HEK293T (cell line): Measurements from ENCODE around the gene TBKBP1.
"Not testable (repeated sequence)": the region's sequence is repeated elsewhere in the genome, so short reads cannot be mapped to it uniquely, and the experiment has no call there.

Experiments
- CTCF ChIA-PET: fragments of 350-600 bp; formaldehyde crosslinking; extraction: SDS; loops from one replicate; lab custom pipeline; 2021; ENCODE audit warnings: antibody characterized with exemption, inconsistent platforms; lab: Yijun Ruan, JAX
- POLR2A ChIA-PET: fragments of 350-600 bp; formaldehyde crosslinking; extraction: SDS; loops from one replicate; lab custom pipeline; 2020; ENCODE audit warnings: antibody characterized with exemption, inconsistent platforms; lab: Yijun Ruan, JAX
- DNase-seq: peaks from one replicate; pipeline ENCODE4 v3.0.0; 2012; ENCODE audit warnings: mixed read lengths; ENCODE audit errors: extremely low spot score
- ARNT ChIP-seq: fragments of 450-650 bp; IDR thresholded peaks from 2 replicates; pipeline ENCODE4 v1.6.1; 2017; ENCODE audit warnings: mild to moderate bottlenecking
- CTBP1 ChIP-seq: fragments of 450-650 bp; IDR thresholded peaks from 2 replicates; pipeline ENCODE4 v1.6.1; 2016; ENCODE audit warnings: borderline replicate concordance
- ELF4 ChIP-seq: fragments of 450-650 bp; IDR thresholded peaks from 2 replicates; pipeline ENCODE4 v1.6.1; 2017; ENCODE audit warnings: antibody characterized with exemption
- FOXA1 ChIP-seq: fragments of 450-650 bp; IDR thresholded peaks from 2 replicates; pipeline ENCODE4 v1.6.1; 2016; ENCODE audit warnings: mild to moderate bottlenecking
- FOXK2 ChIP-seq: fragments of 450-650 bp; IDR thresholded peaks from 2 replicates; pipeline ENCODE4 v1.6.1; 2016; ENCODE audit warnings: mild to moderate bottlenecking
- FOXM1 ChIP-seq: fragments of 450-650 bp; IDR thresholded peaks from 2 replicates; pipeline ENCODE4 v1.6.1; 2017; ENCODE audit warnings: mild to moderate bottlenecking, borderline replicate concordance
- HDGF ChIP-seq: fragments of 450-650 bp; IDR thresholded peaks from 2 replicates; pipeline ENCODE4 v1.6.1; 2017; ENCODE audit warnings: antibody characterized with exemption, borderline replicate concordance
- L3MBTL2 ChIP-seq: fragments of 450-650 bp; conservative IDR thresholded peaks from 2 replicates; pipeline ENCODE4 v1.6.1; 2016; ENCODE audit warnings: mild to moderate bottlenecking
- LEF1 ChIP-seq: fragments of 450-650 bp; IDR thresholded peaks from 2 replicates; pipeline ENCODE4 v1.6.1; 2017; ENCODE audit warnings: mild to moderate bottlenecking, borderline replicate concordance
- NFRKB ChIP-seq: fragments of 450-650 bp; IDR thresholded peaks from 2 replicates; pipeline ENCODE4 v1.6.1; 2016; ENCODE audit warnings: mild to moderate bottlenecking, moderate library complexity
- PKNOX1 ChIP-seq: fragments of 450-650 bp; IDR thresholded peaks from 2 replicates; pipeline ENCODE4 v1.6.1; 2016
- SP1 ChIP-seq: fragments of 450-650 bp; IDR thresholded peaks from 2 replicates; pipeline ENCODE4 v1.6.1; 2017
- SUZ12 ChIP-seq: fragments of 450-650 bp; IDR thresholded peaks from 2 replicates; pipeline ENCODE4 v1.6.1; 2016; ENCODE audit warnings: mild to moderate bottlenecking
- TARDBP ChIP-seq: fragments of 450-650 bp; IDR thresholded peaks from 2 replicates; pipeline ENCODE4 v1.6.1; 2016
- ZNF384 ChIP-seq: fragments of 450-650 bp; IDR thresholded peaks from 2 replicates; pipeline ENCODE4 v1.6.1; 2016

TBKBP1 gene

DNA sequence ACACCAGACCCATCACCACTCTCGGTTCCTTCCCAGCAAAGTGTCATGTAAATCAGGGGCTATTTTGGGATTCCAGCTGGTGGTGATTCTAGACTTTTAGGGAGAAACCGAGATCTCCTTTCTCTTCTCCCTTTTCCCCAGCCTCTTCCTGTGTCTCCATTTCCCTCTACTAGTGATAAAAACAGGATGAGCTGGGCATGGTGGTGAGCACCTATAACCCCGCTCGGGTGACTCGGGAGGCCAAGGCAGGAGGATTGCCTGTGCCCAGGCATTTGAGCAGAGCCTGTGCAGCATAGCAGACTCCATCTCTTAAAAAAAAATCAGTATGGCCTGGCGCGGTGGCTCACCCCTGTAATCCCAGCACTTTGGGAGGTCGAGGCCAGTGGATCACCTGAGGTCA, 45.2 kb downstream of the TBKBP1 start:
- no peak for TF ChIP-seq FOXA1
- no peak for TF ChIP-seq PKNOX1
- TF ChIP-seq ARNT, result no peak
- TF ChIP-seq ZNF384, result no peak
- no peak for TF ChIP-seq SP1
- TF ChIP-seq LEF1, result no peak
- no peak for TF ChIP-seq L3MBTL2
- TF ChIP-seq HDGF, result no peak
- no peak for TF ChIP-seq FOXK2
- TF ChIP-seq ELF4, result no peak
- TF ChIP-seq NFRKB, result no peak
- ChIA-PET CTCF (interaction anchor here (0.8 kb wide), 1 partner anchor 40 kb away, joined by 3 read pairs; no protein-coding TSS in a partner anchor), POLR2A (no interaction called here)
- no peak for DNase-seq

GRCh38 chr17:47739945-47740344, 46.0 kb downstream of the TBKBP1 start:
- not testable (repeated sequence) for DNase-seq
- POLR2A ChIA-PET, result interaction anchor here (0.9 kb wide), 1 partner anchor 91 kb away, joined by 3 read pairs; the partner anchor contains the start of genes LRRC46 and MRPL10
- CTCF ChIA-PET, result interaction anchor here (1.4 kb wide), 1 partner anchor 76 kb away, joined by 6 read pairs; no protein-coding TSS in a partner anchor

DNA sequence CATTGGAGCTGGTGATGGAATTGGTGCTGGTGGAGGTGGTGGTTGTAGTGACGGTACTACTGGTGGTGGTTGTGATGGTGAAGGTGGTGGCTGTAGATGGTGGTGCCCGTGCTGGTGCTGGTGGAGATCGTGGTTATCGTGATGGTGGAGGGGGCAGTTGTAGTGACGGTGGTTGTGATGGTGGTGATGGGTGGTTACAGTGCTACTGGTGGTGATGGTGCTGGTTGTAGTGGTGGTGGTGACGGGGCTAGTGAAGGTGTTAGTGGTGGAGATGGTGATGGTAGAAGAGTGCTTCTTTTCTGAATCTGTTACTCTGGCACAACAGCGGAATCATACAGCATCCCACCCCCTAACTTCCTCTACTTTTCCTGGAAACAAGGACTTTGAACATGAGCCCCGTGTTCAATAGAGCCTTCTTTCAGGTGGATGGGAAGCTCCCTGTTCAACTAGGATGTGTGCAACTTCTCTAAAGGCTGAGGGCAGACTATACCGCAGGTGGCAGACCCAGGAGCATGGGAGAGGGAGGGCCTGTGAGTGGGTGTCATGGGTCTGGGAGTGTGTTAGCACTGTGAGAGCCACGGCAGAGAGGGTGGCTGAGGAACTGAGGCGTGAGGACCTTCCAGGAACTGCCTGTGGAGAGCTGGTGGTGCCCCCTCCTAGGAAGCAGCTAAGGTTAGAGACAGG, 47.3 kb downstream of the TBKBP1 start:
- POLR2A ChIA-PET, result no interaction called here
- CTCF ChIA-PET, result interaction anchor here (0.6 to 1.9 kb wide), 9 partner anchors 9 to 87 kb away, joined by 3 to 10 read pairs (median 5); partner anchors contain the start of gene TBX21
- no peak for TF ChIP-seq SP1
- no peak for TF ChIP-seq FOXM1
- TF ChIP-seq ARNT, result no peak
- no peak for TF ChIP-seq PKNOX1
- no peak for TF ChIP-seq FOXA1
- TF ChIP-seq ZNF384, result no peak
- TF ChIP-seq LEF1, result no peak
- DNase-seq, result no peak

DNA sequence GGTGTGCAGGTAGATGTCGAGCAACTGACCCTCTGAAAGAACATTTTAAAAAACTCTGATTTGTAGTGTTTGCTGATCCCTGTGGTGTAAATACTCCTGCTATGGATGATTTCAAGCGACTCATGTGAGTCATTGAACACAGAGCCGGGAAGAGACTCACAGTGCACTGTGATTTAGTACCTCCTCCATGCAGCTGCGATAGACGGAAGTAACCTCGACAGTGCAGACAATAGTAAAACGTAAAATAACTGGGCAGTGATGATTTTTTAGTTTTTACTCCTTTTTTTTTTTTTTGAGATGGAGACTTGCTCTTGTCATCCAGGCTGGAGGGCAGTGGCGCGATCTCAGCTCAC, 47.8 kb downstream of the TBKBP1 start:
- no peak for DNase-seq
- ChIA-PET POLR2A (no interaction called here), CTCF (interaction anchor here (0.9 to 1.9 kb wide), 7 partner anchors 9 to 90 kb away, joined by 3 to 10 read pairs (median 4); partner anchors contain the start of genes LRRC46, MRPL10 and TBX21)
- TF ChIP-seq PKNOX1, result no peak
- no peak for TF ChIP-seq L3MBTL2
- TF ChIP-seq LEF1, result no peak
- TF ChIP-seq ARNT, result no peak
- TF ChIP-seq FOXA1, result no peak
- no peak for TF ChIP-seq ELF4
- no peak for TF ChIP-seq SUZ12
- no peak for TF ChIP-seq TARDBP

GRCh38 chr17:47742319-47743181, 48.6 kb downstream of the TBKBP1 start:
- POLR2A ChIA-PET, result no interaction called here
- peak; percentile 83 for DNase-seq
- TF ChIP-seq FOXA1, result no peak
- no peak for TF ChIP-seq SUZ12
- no peak for TF ChIP-seq FOXM1
- TF ChIP-seq ARNT, result no peak
- TF ChIP-seq ELF4, result no peak
- no peak for TF ChIP-seq L3MBTL2
- no peak for TF ChIP-seq NFRKB
- CTCF ChIA-PET, result interaction anchor here (0.9 to 1.9 kb wide), 9 partner anchors 8 to 89 kb away, joined by 3 to 10 read pairs (median 4); partner anchors contain the start of genes LRRC46, MRPL10 and TBX21

GRCh38 chr17:47744168-47745036, 50.4 kb downstream of the TBKBP1 start:
- POLR2A ChIA-PET, result interaction anchor here (1.1 kb wide), 1 partner anchor 95 kb away, joined by 3 read pairs; the partner anchor contains the start of gene KPNB1
- CTCF ChIA-PET, result interaction anchor here (1.2 to 1.9 kb wide), 4 partner anchors 12 to 79 kb away, joined by 3 to 5 read pairs (median 3); partner anchors contain the start of gene TBX21
- no peak for TF ChIP-seq CTBP1
- DNase-seq, result peak; percentile 5
